Neutrophil (primary cell): Measurements from ENCODE around the gene SPTSSB.

Source experiments
- H3K27ac ChIP-seq: fragments of 200-600 bp; sonication (generic); 2 replicates; pipeline ENCODE4 v1.5.1; 2016; ENCODE audit warnings: mild to moderate bottlenecking, moderate library complexity
- H3K27me3 ChIP-seq: fragments of 200-600 bp; sonication (generic); 2 replicates; pipeline ENCODE4 v1.6.0; 2016; ENCODE audit warnings: mild to moderate bottlenecking
- H3K36me3 ChIP-seq: fragments of 200-600 bp; sonication (generic); 2 replicates; pipeline ENCODE4 v1.5.1; 2017
- H3K4me1 ChIP-seq, 2 experiments: fragments of 200-600 bp in 1 of 2; sonication (generic) in 1 of 2; 1 replicate in 1 of 2; 2 replicates in 1 of 2; pipeline versions ENCODE4 v1.5.1 to v1.6.1; 2013 to 2016; ENCODE audit warnings: low read depth in 1 of 2, low read length in 1 of 2, mild to moderate bottlenecking in 1 of 2, moderate library complexity in 1 of 2; ENCODE audit not compliant: control insufficient read depth in 1 of 2, insufficient read depth in 1 of 2
- H3K4me3 ChIP-seq, 2 experiments: fragments of 200-600 bp in 1 of 2; sonication (generic) in 1 of 2; 1 replicate in 1 of 2; 2 replicates in 1 of 2; pipeline ENCODE4 v1.5.1; 2013 to 2016; ENCODE audit warnings: low read depth in 1 of 2, low read length in 1 of 2, mild to moderate bottlenecking in 1 of 2, moderate library complexity in 1 of 2
- H3K9me3 ChIP-seq: fragments of 200-600 bp; sonication (generic); 2 replicates; pipeline ENCODE4 v1.5.1; 2016
- CTCF ChIP-seq: fragments of 200-600 bp; sonication (generic); IDR thresholded peaks from 2 replicates; pipeline ENCODE4 v1.5.1; 2016; ENCODE audit warnings: antibody characterized with exemption

The SPTSSB gene

GRCh38 chr3:161351330-161351729 is 20.0 kb downstream of the SPTSSB start:
- Histone ChIP-seq H3K27me3 (peaks cover 7% of the 10 kb centered on the region), H3K9me3 (no peaks in the 10 kb centered on the region), H3K4me3 (no peak overlapping the region), H3K4me1 (no peaks in the 10 kb centered on the region), H3K27ac (no peak overlapping the region), H3K36me3 (no peaks in the 10 kb centered on the region)
- TF ChIP-seq CTCF = no peak

- H3K36me3 ChIP-seq = no peaks in the 10 kb centered on the region
- H3K4me3 ChIP-seq = no peak overlapping the region
- no peaks in the 10 kb centered on the region for H3K4me1 ChIP-seq
- no peak for TF ChIP-seq CTCF
- no peak overlapping the region for H3K27ac ChIP-seq
- no peaks in the 10 kb centered on the region for H3K9me3 ChIP-seq
- H3K27me3 ChIP-seq = peaks cover 7% of the 10 kb centered on the region
Observed at GRCh38 chr3:161350916-161351315, 20.4 kb downstream of the SPTSSB start.

- Histone ChIP-seq H3K9me3 (no peaks in the 10 kb centered on the region), H3K27ac (no peak overlapping the region), H3K4me3 (no peak overlapping the region), H3K27me3 (peaks cover 7% of the 10 kb centered on the region), H3K4me1 (no peaks in the 10 kb centered on the region), H3K36me3 (no peaks in the 10 kb centered on the region)
- TF ChIP-seq CTCF = no peak
Observed at GRCh38 chr3:161349529-161350312, 21.6 kb downstream of the SPTSSB start.

GRCh38 chr3:161348796-161349400 is 22.4 kb downstream of the SPTSSB start:
- H3K4me3 ChIP-seq = no peak overlapping the region
- no peak for TF ChIP-seq CTCF
- H3K4me1 ChIP-seq = no peaks in the 10 kb centered on the region
- no peak overlapping the region for H3K27ac ChIP-seq
- H3K27me3 ChIP-seq = peaks cover 7% of the 10 kb centered on the region
- no peaks in the 10 kb centered on the region for H3K36me3 ChIP-seq
- no peaks in the 10 kb centered on the region for H3K9me3 ChIP-seq

- Histone ChIP-seq H3K4me1 (no peaks in the 10 kb centered on the region), H3K4me3 (no peak overlapping the region), H3K9me3 (no peaks in the 10 kb centered on the region), H3K36me3 (no peaks in the 10 kb centered on the region), H3K27ac (no peak overlapping the region), H3K27me3 (peaks cover 6% of the 10 kb centered on the region)
- TF ChIP-seq CTCF = no peak
Observed at GRCh38 chr3:161347726-161348125, 23.6 kb downstream of the SPTSSB start.
